HG03135 (cell line): ENCODE measurements around the gene ZHX3.

ENCODE experiments used
- ATAC-seq: cut with Tn5 transposase; IDR thresholded peaks from one replicate; pipeline ENCODE4 v1.9.1; 2021; ENCODE audit warnings: mild to moderate bottlenecking, moderate library complexity; ENCODE audit not compliant: unreplicated experiment

Gene ZHX3

GRCh38 chr20:41196653-41197225 is 120.8 kb downstream of the ZHX3 start:
- ATAC-seq: no peak

DNA sequence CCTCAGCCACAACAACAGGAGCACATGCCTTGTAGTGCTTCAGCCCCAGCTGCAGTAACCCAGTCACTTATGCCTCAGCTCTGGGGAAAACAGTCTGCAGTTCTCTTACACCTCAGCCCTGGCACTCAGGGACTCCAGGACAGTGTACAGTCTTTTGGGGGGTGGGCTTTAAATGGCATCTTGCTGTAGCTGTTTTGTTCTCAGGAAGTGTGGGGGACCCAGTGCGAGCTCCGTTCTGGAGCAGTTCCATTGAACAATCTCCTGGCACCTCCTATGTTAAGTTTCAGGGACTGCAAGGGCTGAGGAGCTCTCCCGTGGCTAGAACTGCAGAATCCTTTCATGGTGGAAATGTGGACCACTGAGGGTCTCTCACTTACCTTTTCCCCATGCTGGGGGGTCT is 125.0 kb downstream of the ZHX3 start:
- no peak for ATAC-seq

- ATAC-seq: no peak
Measured at GRCh38 chr20:41191562-41192500, 125.7 kb downstream of the ZHX3 start.

GRCh38 chr20:41187668-41188067 is 129.9 kb downstream of the ZHX3 start:
- no peak for ATAC-seq

GRCh38 chr20:41185013-41185757 is 132.3 kb downstream of the ZHX3 start:
- no peak for ATAC-seq

- ATAC-seq: no peak
Measured at GRCh38 chr20:41183831-41184230, 133.7 kb downstream of the ZHX3 start.

GRCh38 chr20:41183391-41183790 is 134.1 kb downstream of the ZHX3 start:
- no peak for ATAC-seq

DNA sequence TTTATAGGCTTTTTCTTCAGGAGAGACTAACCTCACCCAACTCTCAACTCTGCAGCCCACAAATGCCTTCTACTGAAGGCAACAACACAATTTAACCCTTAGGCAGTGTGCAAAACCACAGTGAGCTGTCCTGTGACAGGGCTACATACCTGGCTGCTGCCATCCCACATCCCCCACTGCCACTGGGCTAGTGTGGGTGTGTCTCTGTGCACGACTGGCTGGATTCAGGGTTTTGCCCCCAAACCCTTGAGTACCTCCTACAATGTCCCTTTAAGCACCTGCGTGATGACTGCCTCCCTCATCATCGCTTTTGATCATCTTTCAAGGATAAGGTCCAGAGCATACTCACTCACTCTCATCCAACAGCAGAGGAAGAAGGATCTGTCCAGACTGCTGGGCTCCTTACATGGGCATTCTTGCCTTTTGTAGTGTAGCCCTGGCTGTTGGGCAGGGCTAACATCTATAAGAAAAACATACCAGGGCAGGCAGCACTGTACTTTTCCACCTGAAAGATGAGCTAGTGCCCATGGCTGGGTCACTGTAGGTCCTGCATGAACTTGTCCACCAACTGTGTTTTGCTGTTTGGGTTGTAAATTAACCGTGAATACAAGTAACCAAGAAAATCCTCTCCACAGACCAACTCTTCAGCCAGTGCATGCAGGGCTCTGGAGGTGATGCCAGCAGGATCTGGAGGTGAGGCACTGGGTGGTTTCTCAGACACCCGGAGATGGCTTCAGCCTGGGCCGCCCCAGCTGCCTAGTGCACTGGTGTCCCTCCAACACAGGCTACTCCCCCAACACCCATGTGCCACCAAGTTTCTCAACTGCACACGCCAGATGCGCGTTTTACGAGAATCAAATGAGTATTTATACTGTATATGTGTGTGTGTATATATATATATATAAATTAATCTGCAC is 135.0 kb downstream of the ZHX3 start:
- ATAC-seq: no peak

DNA sequence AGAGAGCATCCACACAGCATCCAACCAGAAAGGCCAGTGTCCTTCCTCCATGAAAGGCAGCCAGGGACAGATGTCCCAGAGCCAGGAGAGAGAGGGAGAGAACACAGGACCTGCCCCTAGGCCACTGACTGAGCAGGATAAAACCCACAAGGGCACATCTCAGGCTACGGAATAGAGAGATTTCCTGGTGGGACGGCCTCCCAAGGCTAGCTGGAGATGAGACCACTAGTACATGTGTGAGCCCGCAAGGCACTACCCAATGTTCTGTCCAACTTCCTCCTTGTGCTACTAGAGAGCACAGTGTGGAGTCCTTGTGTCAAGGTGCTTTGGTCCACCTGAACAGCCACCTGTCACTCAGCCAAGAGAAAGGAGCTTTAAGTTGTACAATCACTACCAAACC is 136.0 kb downstream of the ZHX3 start:
- ATAC-seq: no peak

GRCh38 chr20:41180599-41181333 is 136.8 kb downstream of the ZHX3 start:
- no peak for ATAC-seq

GRCh38 chr20:41179961-41180360 is 137.6 kb downstream of the ZHX3 start:
- no peak for ATAC-seq

DNA sequence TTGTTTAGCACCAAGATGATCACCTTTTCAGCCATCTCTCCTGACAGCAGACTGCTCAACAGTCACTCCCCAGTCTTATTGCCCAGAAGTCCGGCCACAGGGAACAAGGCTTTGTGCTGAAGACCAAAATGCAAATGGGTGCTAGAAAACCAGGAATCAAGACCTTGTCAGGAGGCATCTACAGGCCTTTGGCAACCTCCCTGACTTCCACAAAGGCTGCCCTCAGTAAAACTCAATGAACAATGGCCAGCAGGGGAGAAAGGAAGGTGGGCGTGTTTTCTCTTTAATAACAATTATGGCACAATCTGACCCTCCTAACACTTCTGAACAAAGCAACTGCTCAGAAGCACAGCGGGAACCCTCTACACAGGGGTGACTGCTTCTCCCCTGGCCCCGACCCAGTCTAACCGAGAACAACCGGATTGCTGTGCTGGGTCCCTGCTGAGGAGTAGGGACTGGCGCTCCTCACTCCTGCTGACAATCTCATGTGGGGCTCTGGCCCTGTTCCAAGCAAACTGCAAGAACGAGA is 138.6 kb downstream of the ZHX3 start:
- no peak for ATAC-seq

DNA sequence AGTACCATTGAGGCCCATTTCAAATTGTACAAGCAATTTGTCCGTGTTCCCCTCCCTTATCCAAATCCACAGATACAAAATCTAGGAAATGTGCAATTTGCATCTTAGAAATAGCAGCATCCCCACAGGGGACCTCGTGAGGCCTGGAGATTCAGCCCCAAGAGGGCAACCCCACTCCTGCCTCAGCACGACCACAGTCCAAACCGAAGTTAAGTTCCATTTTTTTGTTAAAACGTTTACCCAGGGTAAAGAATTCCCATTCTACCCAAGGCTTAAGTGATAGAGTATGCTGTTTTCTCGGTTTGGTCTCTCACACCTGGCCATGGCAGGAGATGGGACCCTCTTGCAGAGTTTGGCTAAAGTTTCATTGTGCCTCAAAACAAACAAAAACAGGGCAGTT is 139.0 kb downstream of the ZHX3 start:
- no peak for ATAC-seq

DNA sequence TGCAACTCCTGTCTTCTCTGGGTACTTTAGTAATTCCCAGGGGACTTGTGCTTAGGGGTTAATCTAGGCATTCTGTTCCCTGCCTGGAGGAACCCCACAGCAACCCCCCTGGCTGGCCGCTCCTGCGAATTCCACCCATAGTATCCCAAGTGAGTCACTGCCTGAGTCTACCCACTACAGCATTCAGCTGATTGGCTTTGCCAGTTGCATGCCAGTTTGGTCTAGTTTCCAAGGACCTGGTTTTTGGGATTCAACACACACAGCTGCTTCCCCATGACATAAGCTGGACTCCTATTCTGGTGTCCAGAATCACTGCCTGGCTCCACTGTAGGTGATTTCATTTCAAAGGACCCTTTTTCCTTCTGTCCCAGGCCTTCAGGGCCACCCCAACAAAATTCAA is 139.9 kb downstream of the ZHX3 start:
- ATAC-seq: no peak

- ATAC-seq: no peak
Measured at GRCh38 chr20:41176711-41177552, 140.6 kb downstream of the ZHX3 start.

GRCh38 chr20:41175727-41176330 is 141.7 kb downstream of the ZHX3 start:
- no peak for ATAC-seq

- no peak for ATAC-seq
Measured at GRCh38 chr20:41175201-41175651, 142.3 kb downstream of the ZHX3 start.

DNA sequence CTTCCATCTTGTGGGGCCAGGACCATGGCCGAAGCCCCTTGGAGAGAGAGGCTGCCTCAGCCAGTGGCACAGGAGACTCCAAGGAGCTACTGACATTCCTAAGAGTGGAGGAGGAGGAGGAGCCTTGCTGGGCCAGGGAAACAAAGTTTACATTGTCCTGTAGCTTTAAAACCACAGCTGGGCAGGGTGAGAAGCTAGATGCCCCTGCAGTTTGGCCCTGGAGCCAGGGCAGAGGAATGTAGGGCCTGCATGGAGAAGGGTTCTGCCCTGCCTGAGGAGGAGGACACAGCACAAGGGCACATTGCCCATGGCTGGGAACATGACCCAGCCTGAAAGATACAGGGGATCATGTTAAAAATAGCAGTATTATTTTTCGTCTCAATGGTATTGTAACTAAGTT is 142.7 kb downstream of the ZHX3 start:
- no peak for ATAC-seq
